ENCODE measurements around the gene SPDYA. TPM values are rescaled to one million over a fixed set of nuclear protein-coding genes. Genes with fewer than 3 reads are reported as not detected.

SPDYA gene
- total RNA-seq, 1 experiment from 2014 or later: 0.87 TPM

DNA sequence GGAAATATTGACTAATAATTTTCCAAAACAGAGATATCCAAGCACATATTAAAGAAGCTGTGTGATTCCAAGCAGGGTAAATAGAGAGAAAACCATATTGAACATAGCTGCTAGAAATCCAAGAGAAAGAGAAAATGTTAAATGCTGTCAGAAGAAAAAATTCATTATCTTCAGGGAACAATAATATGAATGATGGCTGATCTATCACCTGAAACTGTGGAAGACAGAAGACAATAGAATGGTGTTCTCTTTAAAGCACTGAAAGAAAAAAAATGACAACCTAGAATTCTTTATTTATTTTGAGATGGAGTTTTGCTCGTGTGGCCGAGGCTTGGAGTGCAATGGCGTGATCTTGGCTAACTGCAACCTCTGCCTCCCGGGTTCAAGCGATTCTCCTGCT lies 41.7 kb upstream of the SPDYA start:
- no peaks in the 10 kb centered on the region for H3K36me3 ChIP-seq (ENCODE audit: control insufficient read depth, insufficient read depth, low read length)
- no peaks in the 10 kb centered on the region for H3K4me1 ChIP-seq (ENCODE audit: control insufficient read depth, insufficient read depth, low read length)
- no TSS peak for BruUV-seq (replicated peaks)
- TF ChIP-seq, protein P1, sequence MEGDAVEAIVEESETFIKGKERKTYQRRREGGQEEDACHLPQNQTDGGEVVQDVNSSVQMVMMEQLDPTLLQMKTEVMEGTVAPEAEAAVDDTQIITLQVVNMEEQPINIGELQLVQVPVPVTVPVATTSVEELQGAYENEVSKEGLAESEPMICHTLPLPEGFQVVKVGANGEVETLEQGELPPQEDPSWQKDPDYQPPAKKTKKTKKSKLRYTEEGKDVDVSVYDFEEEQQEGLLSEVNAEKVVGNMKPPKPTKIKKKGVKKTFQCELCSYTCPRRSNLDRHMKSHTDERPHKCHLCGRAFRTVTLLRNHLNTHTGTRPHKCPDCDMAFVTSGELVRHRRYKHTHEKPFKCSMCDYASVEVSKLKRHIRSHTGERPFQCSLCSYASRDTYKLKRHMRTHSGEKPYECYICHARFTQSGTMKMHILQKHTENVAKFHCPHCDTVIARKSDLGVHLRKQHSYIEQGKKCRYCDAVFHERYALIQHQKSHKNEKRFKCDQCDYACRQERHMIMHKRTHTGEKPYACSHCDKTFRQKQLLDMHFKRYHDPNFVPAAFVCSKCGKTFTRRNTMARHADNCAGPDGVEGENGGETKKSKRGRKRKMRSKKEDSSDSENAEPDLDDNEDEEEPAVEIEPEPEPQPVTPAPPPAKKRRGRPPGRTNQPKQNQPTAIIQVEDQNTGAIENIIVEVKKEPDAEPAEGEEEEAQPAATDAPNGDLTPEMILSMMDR (IDR thresholded peaks at IDR 0.05): no peak
- no peak for DNase-seq (ENCODE audit: low read depth, low spot score)
- intact Hi-C loops (cut with micrococcal nuclease; ENCODE audit: unreplicated experiment): no loop called here
- H3K4me3 ChIP-seq (ENCODE audit: low read depth in 2 of 2, low read length in 2 of 2): no peak overlapping the region
- in situ Hi-C loops (cut with HindIII; ENCODE audit: low pct_unique_long_range_greater_than_20kb, low sequenced_read_pairs): no loop called here
- H3K9me3 ChIP-seq (ENCODE audit: control insufficient read depth, insufficient read depth, low read depth, low read length): peaks cover 2% of the 10 kb centered on the region; the same call in 1 of the 2 replicates
- no peaks in the 10 kb centered on the region for H3K27me3 ChIP-seq (ENCODE audit: control insufficient read depth, insufficient read depth, low read length)
- CTCF ChIA-PET: no interaction called here
- H3K27ac ChIP-seq (ENCODE audit: low read length): no peak overlapping the region
- ATAC-seq: no peak
- POLR2A ChIA-PET: no interaction called here

DNA sequence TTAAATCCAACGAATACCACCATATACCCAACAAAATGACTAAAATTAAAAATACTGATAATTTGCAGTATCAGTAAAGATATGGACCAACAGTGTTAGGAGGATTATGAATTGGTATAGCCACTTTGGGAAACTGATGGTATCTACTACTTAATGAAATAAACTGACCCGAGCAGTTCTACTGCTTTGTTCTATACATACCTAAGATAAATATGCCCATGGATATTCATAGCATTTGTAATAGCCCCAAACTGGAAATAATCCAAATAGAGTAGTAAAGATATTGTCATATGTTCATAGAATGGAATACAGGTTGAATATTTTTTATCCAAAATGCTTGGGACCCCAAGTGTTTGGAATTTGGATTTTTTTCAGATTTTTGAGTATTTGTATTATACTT lies 38.3 kb upstream of the SPDYA start:
- DNase-seq (ENCODE audit: low read depth, low spot score) (no peak), ATAC-seq (no peak)
- Histone ChIP-seq H3K27me3 (ENCODE audit: control insufficient read depth, insufficient read depth, low read length) (no peaks in the 10 kb centered on the region), H3K4me3 (ENCODE audit: low read depth in 2 of 2, low read length in 2 of 2) (no peak overlapping the region), H3K36me3 (ENCODE audit: control insufficient read depth, insufficient read depth, low read length) (0 out of 2 replicates have a peak, but pooled peaks cover 3% of the 10 kb centered on the region), H3K9me3 (ENCODE audit: control insufficient read depth, insufficient read depth, low read depth, low read length) (peaks cover 2% of the 10 kb centered on the region; the same call in 1 of the 2 replicates), H3K4me1 (ENCODE audit: control insufficient read depth, insufficient read depth, low read length) (peaks cover 2% of the 10 kb centered on the region), H3K27ac (ENCODE audit: low read length) (no peak overlapping the region)
- in situ Hi-C loops (cut with HindIII; ENCODE audit: low pct_unique_long_range_greater_than_20kb, low sequenced_read_pairs): no loop called here
- ChIA-PET CTCF (no interaction called here), POLR2A (no interaction called here)
- TF ChIP-seq TCF7L2 (IDR thresholded peaks at IDR 0.05; ENCODE audit: low read depth, low read length): no peak
- TF ChIP-seq REST (IDR thresholded peaks at IDR 0.05; ENCODE audit: insufficient read depth in 1 of 2, low read depth in 2 of 2, low read length in 1 of 2): no peak
- no peak for TF ChIP-seq SIN3A (IDR thresholded peaks at IDR 0.05; ENCODE audit: borderline replicate concordance, insufficient read depth, low read depth, low read length)
- TF ChIP-seq, protein P1 (IDR thresholded peaks at IDR 0.05): no peak
- TF ChIP-seq POLR2AphosphoS5 (IDR thresholded peaks at IDR 0.05; ENCODE audit: low read depth, low read length): no peak
- intact Hi-C loops (cut with micrococcal nuclease; ENCODE audit: unreplicated experiment): no loop called here
- no TSS peak for BruUV-seq (replicated peaks)

DNA sequence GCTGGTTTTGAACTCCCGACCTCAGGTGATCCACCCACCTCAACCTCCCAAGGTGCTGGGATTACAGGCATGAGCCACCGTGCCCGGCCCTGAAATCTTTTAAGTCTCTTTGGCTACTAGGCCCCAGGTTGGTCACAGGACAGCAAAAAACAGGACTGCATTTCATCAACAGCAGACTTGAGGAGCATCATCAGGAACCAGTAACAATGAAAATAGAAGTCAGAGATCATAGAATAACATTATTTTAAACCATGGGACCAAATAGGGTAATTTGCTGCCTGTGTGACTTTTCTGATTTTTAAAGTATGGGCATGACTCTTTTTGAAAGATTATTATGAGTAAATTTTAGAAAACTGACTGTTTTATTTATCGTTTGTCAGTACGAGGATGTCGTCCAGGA lies 34.2 kb upstream of the SPDYA start:
- ChIA-PET POLR2A (no interaction called here), CTCF (no interaction called here)
- no TSS peak for BruUV-seq (replicated peaks)
- TF ChIP-seq, protein P1 (IDR thresholded peaks at IDR 0.05): no peak
- TF ChIP-seq SIN3A (IDR thresholded peaks at IDR 0.05; ENCODE audit: borderline replicate concordance, insufficient read depth, low read depth, low read length) (no peak), REST (IDR thresholded peaks at IDR 0.05; ENCODE audit: insufficient read depth in 1 of 2, low read depth in 2 of 2, low read length in 1 of 2) (no peak), POLR2AphosphoS5 (IDR thresholded peaks at IDR 0.05; ENCODE audit: low read depth, low read length) (no peak), TCF7L2 (IDR thresholded peaks at IDR 0.05; ENCODE audit: low read depth, low read length) (no peak)
- H3K27me3 ChIP-seq (ENCODE audit: control insufficient read depth, insufficient read depth, low read length): no peaks in the 10 kb centered on the region
- no peak overlapping the region for H3K27ac ChIP-seq (ENCODE audit: low read length)
- H3K9me3 ChIP-seq (ENCODE audit: control insufficient read depth, insufficient read depth, low read depth, low read length): no peaks in the 10 kb centered on the region
- intact Hi-C loops (cut with micrococcal nuclease; ENCODE audit: unreplicated experiment): no loop called here
- peaks cover 27% of the 10 kb centered on the region for H3K36me3 ChIP-seq (ENCODE audit: control insufficient read depth, insufficient read depth, low read length)
- in situ Hi-C loops (cut with HindIII; ENCODE audit: low pct_unique_long_range_greater_than_20kb, low sequenced_read_pairs): no loop called here
- H3K4me1 ChIP-seq (ENCODE audit: control insufficient read depth, insufficient read depth, low read length): peaks cover 2% of the 10 kb centered on the region
- H3K4me3 ChIP-seq (ENCODE audit: low read depth in 2 of 2, low read length in 2 of 2): no peak overlapping the region
- DNase-seq (ENCODE audit: low read depth, low spot score) (no peak), ATAC-seq (no peak)
